Neural cell (in vitro differentiated cells): ENCODE results near the gene ZDHHC14. TPM values are rescaled to one million over a fixed set of nuclear protein-coding genes. Genes with fewer than 3 reads are reported as not detected.

Source experiments
- H2AFZ ChIP-seq: fragments of 200-600, 300-800 bp; sonication (generic), shearing (Covaris generic); 2 replicates; pipeline ENCODE4 v1.6.0; 2014; ENCODE audit warnings: low read depth, mild to moderate bottlenecking, antibody characterized with exemption, low read length, moderate library complexity
- H3F3A ChIP-seq: fragments of 200-600 bp; shearing (Covaris generic); 2 replicates; pipeline ENCODE4 v1.6.1; 2016; ENCODE audit warnings: mild to moderate bottlenecking, moderate library complexity, mixed read lengths, antibody characterized with exemption, low read length; ENCODE audit not compliant: insufficient read depth, poor library complexity, severe bottlenecking
- H3K27ac ChIP-seq: fragments of 200-600, 300-800 bp; sonication (generic), shearing (Covaris generic); 2 replicates; pipeline ENCODE4 v1.5.1; 2014; ENCODE audit warnings: mild to moderate bottlenecking, low read length, moderate library complexity
- H3K27me3 ChIP-seq: fragments of 300-800, 200-600 bp; sonication (generic), shearing (Covaris generic); 2 replicates; pipeline ENCODE4 v1.6.0; 2014; ENCODE audit warnings: mild to moderate bottlenecking, low read depth, low read length, moderate library complexity; ENCODE audit not compliant: insufficient read depth
- H3K36me3 ChIP-seq: fragments of 300-800, 200-600 bp; sonication (generic), shearing (Covaris generic); 2 replicates; pipeline ENCODE4 v1.5.1; 2014; ENCODE audit warnings: mild to moderate bottlenecking, antibody characterized with exemption, low read length, moderate library complexity; ENCODE audit not compliant: insufficient read depth
- H3K4me2 ChIP-seq: fragments of 300-800, 200-600 bp; sonication (generic), shearing (Covaris generic); 2 replicates; pipeline ENCODE4 v1.6.0; 2014; ENCODE audit warnings: mild to moderate bottlenecking, low read length
- H3K4me3 ChIP-seq: fragments of 300-800, 200-600 bp; sonication (generic), shearing (Covaris generic); 2 replicates; pipeline ENCODE4 v1.5.1; 2014; ENCODE audit warnings: mild to moderate bottlenecking, low read length, moderate library complexity
- H3K79me2 ChIP-seq: fragments of 200-600 bp; shearing (Covaris generic); replicated peaks from 2 replicates; pipeline ENCODE4 v1.6.0; 2014; ENCODE audit warnings: mild to moderate bottlenecking, low read length, moderate library complexity; ENCODE audit not compliant: insufficient read depth
- H3K9ac ChIP-seq: fragments of 300-800, 200-600 bp; sonication (generic), shearing (Covaris generic); 2 replicates; pipeline ENCODE4 v1.6.1; 2016; ENCODE audit warnings: mild to moderate bottlenecking, low read length, mixed read lengths
- H3K9me2 ChIP-seq: fragments of 200-600 bp; shearing (Covaris generic); 2 replicates; pipeline ENCODE4 v1.6.1; 2016; ENCODE audit warnings: mild to moderate bottlenecking, low read length, mixed read lengths; ENCODE audit not compliant: insufficient read depth
- H3K9me3 ChIP-seq: fragments of 200-600, 300-800 bp; sonication (generic), shearing (Covaris generic); 2 replicates; pipeline ENCODE4 v1.6.1; 2016; ENCODE audit warnings: mild to moderate bottlenecking, mixed run types, low read length, moderate library complexity, mixed read lengths
- H4K20me1 ChIP-seq: fragments of 200-600 bp; shearing (Covaris generic); 2 replicates; pipeline ENCODE4 v1.6.1; 2016; ENCODE audit warnings: mild to moderate bottlenecking, mixed run types; ENCODE audit not compliant: insufficient read depth
- EP300 ChIP-seq: fragments of 450-650 bp; conservative IDR thresholded peaks from 2 replicates; pipeline ENCODE4 v1.6.1; 2014; ENCODE audit warnings: antibody characterized with exemption, mild to moderate bottlenecking, moderate library complexity; ENCODE audit not compliant: poor library complexity, severe bottlenecking
- EZH2 ChIP-seq: fragments of 200-600, 300-800 bp; shearing (Covaris generic), sonication (generic); IDR thresholded peaks from 2 replicates; pipeline ENCODE4 v1.6.1; 2014; ENCODE audit warnings: antibody characterized with exemption, low read length, borderline replicate concordance, mild to moderate bottlenecking; ENCODE audit not compliant: insufficient read depth, poor library complexity, severe bottlenecking
- MXI1 ChIP-seq: fragments of 450-650 bp; conservative IDR thresholded peaks from 2 replicates; pipeline ENCODE4 v1.6.1; 2014; ENCODE audit warnings: antibody characterized with exemption, mild to moderate bottlenecking; ENCODE audit not compliant: poor library complexity, severe bottlenecking
- RAD21 ChIP-seq: fragments of 450-650 bp; conservative IDR thresholded peaks from 2 replicates; pipeline ENCODE4 v1.6.1; 2014; ENCODE audit warnings: antibody characterized with exemption, mild to moderate bottlenecking, moderate library complexity
- TAF1 ChIP-seq: IDR thresholded peaks from 2 replicates; pipeline ENCODE4 v1.6.1; 2012; ENCODE audit warnings: low read depth
- polyA plus RNA-seq: library from polyadenylated mRNA; depleted of rRNA; stranded (reverse); fragments of >200 nt; gene quantifications from 2 replicates; pipeline ENCODE4 v1.2.3, GENCODE V29; 2014
- TF ChIP-seq, protein P1 (sequence below): IDR thresholded peaks from 2 replicates; pipeline ENCODE4 v1.6.1; 2012; ENCODE audit warnings: borderline replicate concordance
- TF ChIP-seq, protein P2 (sequence below): fragments of 450-650 bp; IDR thresholded peaks from 2 replicates; pipeline ENCODE4 v1.5.1; 2014; ENCODE audit warnings: antibody characterized with exemption, mild to moderate bottlenecking, moderate library complexity; ENCODE audit not compliant: poor library complexity, severe bottlenecking

Gene ZDHHC14
- polyA plus RNA-seq, 1 donor from 2014 or later = 4.1 TPM

- no peaks in the 10 kb centered on the region for H3K79me2 ChIP-seq
- H3F3A ChIP-seq = no peaks in the 10 kb centered on the region
- peaks cover 5% of the 10 kb centered on the region for H3K27me3 ChIP-seq
- no peaks in the 10 kb centered on the region for H3K36me3 ChIP-seq
- no peak for TF ChIP-seq EP300
- no peak for TF ChIP-seq RAD21
- TF ChIP-seq, protein P1, sequence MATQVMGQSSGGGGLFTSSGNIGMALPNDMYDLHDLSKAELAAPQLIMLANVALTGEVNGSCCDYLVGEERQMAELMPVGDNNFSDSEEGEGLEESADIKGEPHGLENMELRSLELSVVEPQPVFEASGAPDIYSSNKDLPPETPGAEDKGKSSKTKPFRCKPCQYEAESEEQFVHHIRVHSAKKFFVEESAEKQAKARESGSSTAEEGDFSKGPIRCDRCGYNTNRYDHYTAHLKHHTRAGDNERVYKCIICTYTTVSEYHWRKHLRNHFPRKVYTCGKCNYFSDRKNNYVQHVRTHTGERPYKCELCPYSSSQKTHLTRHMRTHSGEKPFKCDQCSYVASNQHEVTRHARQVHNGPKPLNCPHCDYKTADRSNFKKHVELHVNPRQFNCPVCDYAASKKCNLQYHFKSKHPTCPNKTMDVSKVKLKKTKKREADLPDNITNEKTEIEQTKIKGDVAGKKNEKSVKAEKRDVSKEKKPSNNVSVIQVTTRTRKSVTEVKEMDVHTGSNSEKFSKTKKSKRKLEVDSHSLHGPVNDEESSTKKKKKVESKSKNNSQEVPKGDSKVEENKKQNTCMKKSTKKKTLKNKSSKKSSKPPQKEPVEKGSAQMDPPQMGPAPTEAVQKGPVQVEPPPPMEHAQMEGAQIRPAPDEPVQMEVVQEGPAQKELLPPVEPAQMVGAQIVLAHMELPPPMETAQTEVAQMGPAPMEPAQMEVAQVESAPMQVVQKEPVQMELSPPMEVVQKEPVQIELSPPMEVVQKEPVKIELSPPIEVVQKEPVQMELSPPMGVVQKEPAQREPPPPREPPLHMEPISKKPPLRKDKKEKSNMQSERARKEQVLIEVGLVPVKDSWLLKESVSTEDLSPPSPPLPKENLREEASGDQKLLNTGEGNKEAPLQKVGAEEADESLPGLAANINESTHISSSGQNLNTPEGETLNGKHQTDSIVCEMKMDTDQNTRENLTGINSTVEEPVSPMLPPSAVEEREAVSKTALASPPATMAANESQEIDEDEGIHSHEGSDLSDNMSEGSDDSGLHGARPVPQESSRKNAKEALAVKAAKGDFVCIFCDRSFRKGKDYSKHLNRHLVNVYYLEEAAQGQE = no peak
- TF ChIP-seq MXI1 = no peak
- H4K20me1 ChIP-seq = no peaks in the 10 kb centered on the region
- peak overlapping the region; percentile 86 for H3K27ac ChIP-seq
- peak overlapping the region; percentile 94 for H2AFZ ChIP-seq
- peak overlapping the region; percentile 87 for H3K9ac ChIP-seq
- H3K9me3 ChIP-seq = no peaks in the 10 kb centered on the region
- peak overlapping the region; percentile 95 for H3K4me3 ChIP-seq
- peak overlapping the region; percentile 31 for H3K4me2 ChIP-seq
- no peaks in the 10 kb centered on the region for H3K9me2 ChIP-seq
These were observed 572 bp upstream of the ZDHHC14 start for GRCh38 chr6:157380458-157380778.

DNA sequence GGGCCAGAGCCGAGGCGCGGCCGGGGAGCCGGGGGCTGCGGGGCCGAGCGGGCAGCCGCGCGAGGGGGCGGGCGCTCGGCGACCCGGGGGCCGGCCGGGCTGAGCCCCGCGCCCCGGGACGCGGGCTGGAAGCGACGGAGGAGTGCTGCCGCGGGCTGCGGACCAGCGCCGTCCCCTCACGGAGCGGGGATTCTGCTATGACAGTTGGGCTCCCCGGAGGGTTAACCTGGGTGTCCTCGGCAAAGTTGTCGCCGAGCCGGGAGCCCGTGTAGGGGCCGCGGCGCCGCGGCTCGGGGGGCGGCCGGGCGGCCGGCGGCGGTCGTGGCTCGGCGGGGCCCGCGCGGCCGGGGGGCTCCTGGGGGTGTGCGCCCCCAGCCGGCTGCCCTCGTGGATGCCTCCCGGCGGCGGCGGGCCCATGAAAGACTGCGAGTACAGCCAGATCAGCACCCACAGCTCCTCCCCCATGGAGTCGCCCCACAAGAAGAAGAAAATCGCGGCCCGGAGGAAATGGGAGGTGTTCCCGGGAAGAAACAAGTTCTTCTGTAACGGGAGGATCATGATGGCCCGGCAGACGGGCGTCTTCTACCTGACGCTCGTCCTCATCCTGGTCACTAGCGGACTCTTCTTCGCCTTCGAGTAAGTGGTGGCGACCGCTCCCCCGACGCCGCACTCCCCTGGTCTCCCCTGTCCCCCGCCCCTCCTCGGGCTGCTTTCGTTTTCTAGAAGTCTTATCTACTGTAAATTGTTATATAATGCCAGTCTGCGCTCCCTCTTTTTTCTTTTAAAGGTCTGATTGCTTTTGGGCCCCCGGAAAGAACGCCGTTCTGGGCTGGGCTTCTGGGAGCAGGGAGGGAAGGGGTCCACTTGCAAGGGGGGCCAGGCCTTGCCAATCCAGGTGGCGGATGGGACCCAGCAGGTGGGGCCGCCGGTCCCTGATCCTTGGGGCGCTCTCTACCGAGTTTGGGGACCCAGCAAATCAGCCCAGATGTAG lies 936 bp downstream of the ZDHHC14 start:
- H3K4me2 ChIP-seq = peak overlapping the region; percentile 52
- H3K27ac ChIP-seq = no peak overlapping the region
- no peaks in the 10 kb centered on the region for H3F3A ChIP-seq
- no peaks in the 10 kb centered on the region for H3K9me2 ChIP-seq
- H3K9me3 ChIP-seq = no peaks in the 10 kb centered on the region
- H3K9ac ChIP-seq = peak overlapping the region; percentile 87
- H3K79me2 ChIP-seq = no peaks in the 10 kb centered on the region
- H4K20me1 ChIP-seq = no peaks in the 10 kb centered on the region
- peaks cover 5% of the 10 kb centered on the region for H3K27me3 ChIP-seq
- H2AFZ ChIP-seq = no peak overlapping the region
- no peaks in the 10 kb centered on the region for H3K36me3 ChIP-seq
- H3K4me3 ChIP-seq = peak overlapping the region; percentile 95
- TF ChIP-seq, protein P2, sequence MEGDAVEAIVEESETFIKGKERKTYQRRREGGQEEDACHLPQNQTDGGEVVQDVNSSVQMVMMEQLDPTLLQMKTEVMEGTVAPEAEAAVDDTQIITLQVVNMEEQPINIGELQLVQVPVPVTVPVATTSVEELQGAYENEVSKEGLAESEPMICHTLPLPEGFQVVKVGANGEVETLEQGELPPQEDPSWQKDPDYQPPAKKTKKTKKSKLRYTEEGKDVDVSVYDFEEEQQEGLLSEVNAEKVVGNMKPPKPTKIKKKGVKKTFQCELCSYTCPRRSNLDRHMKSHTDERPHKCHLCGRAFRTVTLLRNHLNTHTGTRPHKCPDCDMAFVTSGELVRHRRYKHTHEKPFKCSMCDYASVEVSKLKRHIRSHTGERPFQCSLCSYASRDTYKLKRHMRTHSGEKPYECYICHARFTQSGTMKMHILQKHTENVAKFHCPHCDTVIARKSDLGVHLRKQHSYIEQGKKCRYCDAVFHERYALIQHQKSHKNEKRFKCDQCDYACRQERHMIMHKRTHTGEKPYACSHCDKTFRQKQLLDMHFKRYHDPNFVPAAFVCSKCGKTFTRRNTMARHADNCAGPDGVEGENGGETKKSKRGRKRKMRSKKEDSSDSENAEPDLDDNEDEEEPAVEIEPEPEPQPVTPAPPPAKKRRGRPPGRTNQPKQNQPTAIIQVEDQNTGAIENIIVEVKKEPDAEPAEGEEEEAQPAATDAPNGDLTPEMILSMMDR = no peak
- TF ChIP-seq, protein P1 = no peak
- TF ChIP-seq EZH2 (no peak), RAD21 (no peak), TAF1 (no peak)
